Duodenal mucosa (tissue), 2 donors: ENCODE measurements around the gene TBX18.

Experiments
- H3K27ac ChIP-seq: one replicate; pipeline ENCODE4 v1.7.0; 2013; ENCODE audit warnings: low read depth, low read length
- H3K27me3 ChIP-seq, 2 donors: one replicate each; pipeline ENCODE4 v1.7.0; 2013; ENCODE audit warnings: low read length in 2 of 2, control low read depth in 1 of 2; ENCODE audit not compliant: insufficient read depth in 2 of 2, control insufficient read depth in 1 of 2
- H3K36me3 ChIP-seq, 2 donors: one replicate each; pipeline ENCODE4 v1.7.0; 2013; ENCODE audit warnings: low read length in 2 of 2, control low read depth in 1 of 2; ENCODE audit not compliant: insufficient read depth in 2 of 2, control insufficient read depth in 1 of 2
- H3K4me1 ChIP-seq, 2 donors: one replicate each; pipeline ENCODE4 v1.7.0; 2013; ENCODE audit warnings: low read length in 2 of 2, control low read depth in 1 of 2; ENCODE audit not compliant: insufficient read depth in 2 of 2, control insufficient read depth in 1 of 2
- H3K4me3 ChIP-seq, 2 donors: one replicate each; pipeline ENCODE4 v1.7.0; 2013; ENCODE audit warnings: low read length in 2 of 2, low read depth in 1 of 2
- H3K9ac ChIP-seq, 2 donors: one replicate each; pipeline ENCODE4 v1.7.0; 2013; ENCODE audit warnings: low read length in 2 of 2, low read depth in 1 of 2
- H3K9me3 ChIP-seq, 2 donors: one replicate each; pipeline ENCODE4 v1.7.0; 2013; ENCODE audit warnings: low read length in 2 of 2, control low read depth in 1 of 2; ENCODE audit not compliant: control insufficient read depth in 1 of 2

TBX18 gene

GRCh38 chr6:84638286-84638685, 126.1 kb downstream of the TBX18 start:
- no peaks in the 10 kb centered on the region for H3K9me3 ChIP-seq
- H3K4me3 ChIP-seq = no peak overlapping the region
- no peak overlapping the region for H3K9ac ChIP-seq
- no peaks in the 10 kb centered on the region for H3K4me1 ChIP-seq
- H3K27me3 ChIP-seq = no peaks in the 10 kb centered on the region
- H3K27ac ChIP-seq = no peak overlapping the region
- no peaks in the 10 kb centered on the region for H3K36me3 ChIP-seq
